Endothelial cell (in vitro differentiated cells): ENCODE data around the gene PISD. TPM values are rescaled to one million over a fixed set of nuclear protein-coding genes. Genes with fewer than 3 reads are reported as not detected.
A peak's percentile ranks its signal among the peaks of the same experiment; 100 is the strongest.

Experiments
- DNase-seq: peaks from one replicate; pipeline ENCODE4 v3.0.0; 2021; ENCODE audit warnings: low spot score
- H3K27ac Mint-ChIP-seq: one replicate; pipeline ENCODE4 v1.8.0; 2021; ENCODE audit warnings: mixed read lengths, inconsistent platforms; ENCODE audit not compliant: unreplicated experiment
- H3K27me3 Mint-ChIP-seq: one replicate; pipeline ENCODE4 v1.8.0; 2021; ENCODE audit warnings: mild to moderate bottlenecking, moderate library complexity, mixed read lengths, inconsistent platforms; ENCODE audit not compliant: unreplicated experiment
- H3K36me3 Mint-ChIP-seq: one replicate; pipeline ENCODE4 v1.8.0; 2021; ENCODE audit warnings: mild to moderate bottlenecking, low read depth, mixed read lengths, inconsistent platforms; ENCODE audit not compliant: unreplicated experiment
- H3K4me1 Mint-ChIP-seq: one replicate; pipeline ENCODE4 v1.8.0; 2021; ENCODE audit warnings: mild to moderate bottlenecking, mixed read lengths, inconsistent platforms; ENCODE audit not compliant: unreplicated experiment
- H3K4me3 Mint-ChIP-seq: one replicate; pipeline ENCODE4 v1.8.0; 2021; ENCODE audit warnings: mild to moderate bottlenecking, mixed read lengths, inconsistent platforms; ENCODE audit not compliant: unreplicated experiment
- H3K9me3 Mint-ChIP-seq: one replicate; pipeline ENCODE4 v1.8.0; 2021; ENCODE audit warnings: mixed read lengths, inconsistent platforms; ENCODE audit not compliant: unreplicated experiment
- total RNA-seq: library from RNA; stranded (reverse); fragmentation: NEBNext Ultra II Directional; extraction: Animal tissue kit (Norgen Biotek cat#: 25700); gene quantifications from one replicate; pipeline ENCODE4 v1.2.1, GENCODE V29; 2021; ENCODE audit not compliant: unreplicated experiment
- TF ChIP-seq, protein P1 (sequence below): fragments of 200-600 bp; sonication (generic); IDR thresholded peaks from one replicate; pipeline ENCODE4 v1.5.0; 2021; ENCODE audit warnings: antibody characterized with exemption; ENCODE audit not compliant: unreplicated experiment

Gene PISD
- total RNA-seq, 1 donor from 2014 or later: 53.0 TPM

DNA sequence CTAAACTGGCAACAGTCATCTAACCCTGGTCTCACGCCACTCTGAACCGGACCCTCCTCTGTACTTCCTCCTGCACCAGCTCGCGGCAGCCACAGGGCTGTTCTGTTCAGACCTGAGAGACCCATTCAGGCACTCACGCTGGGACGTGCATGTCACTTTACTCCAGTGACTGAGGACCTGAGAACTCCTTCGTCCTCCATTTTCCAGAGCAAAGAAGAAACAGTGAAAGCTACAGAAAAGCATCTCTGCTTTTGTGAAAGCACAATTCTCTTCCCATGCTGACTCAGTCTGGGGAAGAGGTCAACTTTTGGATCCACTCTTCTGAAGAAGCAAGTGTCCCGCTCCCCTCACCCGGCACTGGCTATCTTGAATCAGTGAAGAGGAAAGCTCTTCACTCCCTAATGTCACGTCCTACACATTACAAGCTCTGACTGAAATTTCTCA is 24.5 kb downstream of the PISD start:
- Mint-ChIP-seq H3K9me3 (no peaks in the 10 kb centered on the region), H3K36me3 (peaks cover 4% of the 10 kb centered on the region), H3K4me1 (peaks cover 3% of the 10 kb centered on the region), H3K27ac (no peak overlapping the region), H3K27me3 (no peaks in the 10 kb centered on the region), H3K4me3 (no peak overlapping the region)
- no peak for DNase-seq
- TF ChIP-seq, protein P1, sequence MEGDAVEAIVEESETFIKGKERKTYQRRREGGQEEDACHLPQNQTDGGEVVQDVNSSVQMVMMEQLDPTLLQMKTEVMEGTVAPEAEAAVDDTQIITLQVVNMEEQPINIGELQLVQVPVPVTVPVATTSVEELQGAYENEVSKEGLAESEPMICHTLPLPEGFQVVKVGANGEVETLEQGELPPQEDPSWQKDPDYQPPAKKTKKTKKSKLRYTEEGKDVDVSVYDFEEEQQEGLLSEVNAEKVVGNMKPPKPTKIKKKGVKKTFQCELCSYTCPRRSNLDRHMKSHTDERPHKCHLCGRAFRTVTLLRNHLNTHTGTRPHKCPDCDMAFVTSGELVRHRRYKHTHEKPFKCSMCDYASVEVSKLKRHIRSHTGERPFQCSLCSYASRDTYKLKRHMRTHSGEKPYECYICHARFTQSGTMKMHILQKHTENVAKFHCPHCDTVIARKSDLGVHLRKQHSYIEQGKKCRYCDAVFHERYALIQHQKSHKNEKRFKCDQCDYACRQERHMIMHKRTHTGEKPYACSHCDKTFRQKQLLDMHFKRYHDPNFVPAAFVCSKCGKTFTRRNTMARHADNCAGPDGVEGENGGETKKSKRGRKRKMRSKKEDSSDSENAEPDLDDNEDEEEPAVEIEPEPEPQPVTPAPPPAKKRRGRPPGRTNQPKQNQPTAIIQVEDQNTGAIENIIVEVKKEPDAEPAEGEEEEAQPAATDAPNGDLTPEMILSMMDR: no peak

DNA sequence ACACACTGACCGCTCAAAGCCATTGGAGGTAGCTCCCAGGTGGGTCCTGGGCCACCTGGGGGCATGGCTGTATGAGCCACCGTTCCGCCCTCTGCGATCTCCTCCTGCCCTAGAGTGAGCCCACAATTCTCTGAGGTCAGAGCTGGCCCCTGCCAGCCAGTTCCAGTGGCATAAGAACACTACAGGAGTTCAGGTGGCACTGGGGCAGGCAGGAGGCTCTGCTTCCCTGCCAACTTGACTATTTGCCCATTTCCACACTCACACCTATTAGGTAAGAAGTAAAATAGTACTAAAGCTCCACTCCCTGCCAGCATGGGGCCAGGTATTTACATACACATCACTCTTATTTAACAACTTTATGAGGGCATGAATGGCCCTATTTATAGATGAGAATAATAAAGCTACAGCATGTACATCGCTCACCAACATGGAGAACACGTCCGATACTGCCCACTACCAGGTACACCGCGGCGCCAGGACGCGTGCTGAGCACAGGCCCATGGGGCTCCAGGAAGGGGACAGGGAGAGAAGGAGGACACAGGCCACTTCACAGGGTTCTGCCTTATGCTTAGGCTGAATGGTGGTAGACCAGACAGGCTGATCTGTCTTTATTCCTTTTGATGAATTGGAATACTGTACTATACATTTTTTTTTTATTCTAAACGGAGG is 26.2 kb downstream of the PISD start:
- H3K27ac Mint-ChIP-seq: no peak overlapping the region
- H3K9me3 Mint-ChIP-seq: no peaks in the 10 kb centered on the region
- peaks cover 13% of the 10 kb centered on the region for H3K4me1 Mint-ChIP-seq
- TF ChIP-seq, protein P1: no peak
- no peak for DNase-seq
- H3K36me3 Mint-ChIP-seq: no peaks in the 10 kb centered on the region
- peaks cover 3% of the 10 kb centered on the region for H3K27me3 Mint-ChIP-seq
- no peak overlapping the region for H3K4me3 Mint-ChIP-seq

DNA sequence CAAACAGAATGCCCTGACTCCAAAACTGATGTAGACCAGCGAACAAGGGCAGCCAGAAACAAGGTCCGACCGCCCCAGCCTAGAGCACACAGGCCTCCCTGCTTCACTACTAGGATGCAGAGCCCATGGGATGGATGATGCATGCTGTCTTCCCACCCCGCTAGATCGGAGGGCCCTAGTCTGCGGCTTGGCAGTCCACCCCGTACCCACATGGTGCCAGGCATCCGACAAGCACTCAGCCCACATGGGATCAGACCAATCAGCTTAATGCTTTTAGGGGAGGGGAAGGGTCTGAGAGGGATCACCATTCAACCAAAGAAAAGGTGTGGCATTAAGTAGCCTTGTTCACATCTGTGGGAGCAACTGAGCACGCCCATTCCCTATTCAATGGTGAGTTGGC is 30.6 kb downstream of the PISD start:
- Mint-ChIP-seq H3K27me3 (peaks cover 12% of the 10 kb centered on the region), H3K27ac (peak overlapping the region; percentile 78), H3K4me3 (peak overlapping the region; percentile 87), H3K4me1 (peaks cover 41% of the 10 kb centered on the region), H3K36me3 (peaks cover 6% of the 10 kb centered on the region), H3K9me3 (no peaks in the 10 kb centered on the region)
- TF ChIP-seq, protein P1: no peak
- no peak for DNase-seq

DNA sequence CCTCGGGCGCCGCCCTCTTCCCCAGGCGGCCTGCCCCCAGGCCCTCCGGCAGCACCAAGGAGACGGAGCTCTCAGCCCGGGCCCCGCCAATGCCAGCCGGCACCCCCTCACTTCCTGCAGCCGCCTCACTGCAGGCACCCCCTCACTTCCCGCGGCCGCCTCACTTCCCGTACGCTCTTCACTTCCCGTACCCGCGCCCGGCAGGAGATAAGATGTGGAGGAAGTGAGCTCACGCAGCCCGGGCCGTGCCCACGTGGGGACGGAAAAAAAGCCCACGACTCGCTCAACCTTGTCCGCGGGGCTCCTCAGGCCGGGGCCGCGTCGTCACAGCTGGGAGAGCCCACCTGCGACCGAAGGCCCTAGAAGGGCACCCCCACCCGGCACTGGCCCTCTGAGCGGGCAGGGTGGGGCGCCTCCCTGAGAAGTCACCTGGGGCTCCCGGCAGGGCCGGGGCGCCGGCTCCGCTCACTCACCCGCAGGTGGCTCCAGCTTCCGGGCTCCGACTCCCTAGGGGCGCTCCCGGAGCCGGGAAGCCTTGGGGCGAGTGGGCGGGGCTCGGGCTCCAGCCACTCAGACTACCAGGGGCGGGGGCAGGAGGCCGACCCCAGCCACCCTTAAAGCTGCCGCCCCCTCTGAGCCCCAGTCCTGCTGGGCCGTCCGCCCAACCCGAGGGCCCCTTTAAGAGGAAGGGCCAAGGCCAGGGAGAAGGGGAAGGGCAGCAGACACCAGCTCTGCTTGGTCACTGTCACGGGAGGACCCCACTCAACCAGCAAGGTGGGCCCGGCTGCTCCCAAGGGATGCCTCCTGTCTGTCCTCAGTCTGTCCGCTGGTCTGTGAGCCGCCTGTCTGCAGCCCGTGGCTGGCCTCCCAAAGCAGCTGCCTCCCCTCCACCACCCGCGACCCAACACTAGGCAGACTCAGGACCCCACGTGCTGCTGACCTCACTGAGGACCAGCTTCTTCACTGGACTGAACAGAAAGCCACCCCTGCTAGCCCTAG is 31.4 kb downstream of the PISD start:
- Mint-ChIP-seq H3K9me3 (no peaks in the 10 kb centered on the region), H3K27ac (peak overlapping the region; percentile 89), H3K4me1 (peaks cover 49% of the 10 kb centered on the region), H3K27me3 (peaks cover 15% of the 10 kb centered on the region), H3K36me3 (peaks cover 6% of the 10 kb centered on the region), H3K4me3 (peak overlapping the region; percentile 93)
- TF ChIP-seq, protein P1: no peak
- DNase-seq: peak; percentile 82
